Memory B cell (primary cell): ENCODE data around the gene DIAPH2.
"Not testable (repeated sequence)": the region's sequence is repeated elsewhere in the genome, so short reads cannot be mapped to it uniquely, and the experiment has no call there.

Experiments used
- ATAC-seq: fragments of 150-1000 bp; cut with Tn5 transposase; 2 replicates; pipeline ENCODE4 v1.10.0; 2021; ENCODE audit warnings: low read depth, mild to moderate bottlenecking, moderate library complexity
- DNase-seq, 2 donors: peaks; one replicate each; pipeline ENCODE4 v3.0.0; 2022; ENCODE audit warnings: low spot score in 2 of 2
- H3K27ac Mint-ChIP-seq: one replicate; pipeline ENCODE4 v1.8.0; 2022; ENCODE audit warnings: mild to moderate bottlenecking, moderate library complexity, mixed read lengths
- H3K27me3 Mint-ChIP-seq: one replicate; pipeline ENCODE4 v1.8.0; 2022; ENCODE audit warnings: mixed read lengths
- H3K36me3 Mint-ChIP-seq: one replicate; pipeline ENCODE4 v1.8.0; 2022; ENCODE audit warnings: mild to moderate bottlenecking, mixed read lengths
- H3K4me1 Mint-ChIP-seq: one replicate; pipeline ENCODE4 v1.8.0; 2022; ENCODE audit warnings: mixed read lengths
- H3K4me3 Mint-ChIP-seq: one replicate; pipeline ENCODE4 v1.8.0; 2022; ENCODE audit warnings: mild to moderate bottlenecking, moderate library complexity, mixed read lengths
- H3K9me3 Mint-ChIP-seq: one replicate; pipeline ENCODE4 v1.8.0; 2022; ENCODE audit warnings: mixed read lengths

The DIAPH2 gene

GRCh38 chrX:96703379-96703778, 18.7 kb downstream of the DIAPH2 start:
- H3K27me3 Mint-ChIP-seq = no peaks in the 10 kb centered on the region
- no peaks in the 10 kb centered on the region for H3K9me3 Mint-ChIP-seq
- no peak overlapping the region for H3K4me3 Mint-ChIP-seq
- H3K4me1 Mint-ChIP-seq = peaks cover 18% of the 10 kb centered on the region
- DNase-seq (no peak), ATAC-seq (no peak)
- peaks cover 10% of the 10 kb centered on the region for H3K36me3 Mint-ChIP-seq
- no peak overlapping the region for H3K27ac Mint-ChIP-seq

- no peak for DNase-seq
- no peaks in the 10 kb centered on the region for H3K27me3 Mint-ChIP-seq
- no peak for ATAC-seq
- no peaks in the 10 kb centered on the region for H3K9me3 Mint-ChIP-seq
- no peak overlapping the region for H3K4me3 Mint-ChIP-seq
- peaks cover 10% of the 10 kb centered on the region for H3K36me3 Mint-ChIP-seq
- peaks cover 19% of the 10 kb centered on the region for H3K4me1 Mint-ChIP-seq
- no peak overlapping the region for H3K27ac Mint-ChIP-seq
Observed at GRCh38 chrX:96703816-96704215, 19.2 kb downstream of the DIAPH2 start.

GRCh38 chrX:96704629-96705028, 20.0 kb downstream of the DIAPH2 start:
- no peak for ATAC-seq
- H3K36me3 Mint-ChIP-seq = peaks cover 10% of the 10 kb centered on the region
- peaks cover 19% of the 10 kb centered on the region for H3K4me1 Mint-ChIP-seq
- DNase-seq = no peak
- no peak overlapping the region for H3K4me3 Mint-ChIP-seq
- no peak overlapping the region for H3K27ac Mint-ChIP-seq
- H3K27me3 Mint-ChIP-seq = no peaks in the 10 kb centered on the region
- no peaks in the 10 kb centered on the region for H3K9me3 Mint-ChIP-seq

GRCh38 chrX:96705905-96706304, 21.3 kb downstream of the DIAPH2 start:
- ATAC-seq = no peak
- Mint-ChIP-seq H3K27me3 (no peaks in the 10 kb centered on the region), H3K4me1 (peaks cover 17% of the 10 kb centered on the region), H3K9me3 (no peaks in the 10 kb centered on the region), H3K4me3 (no peak overlapping the region), H3K36me3 (peaks cover 3% of the 10 kb centered on the region), H3K27ac (no peak overlapping the region)
- no peak for DNase-seq

GRCh38 chrX:96707804-96708203, 23.2 kb downstream of the DIAPH2 start:
- H3K4me3 Mint-ChIP-seq = no peak overlapping the region
- no peaks in the 10 kb centered on the region for H3K27me3 Mint-ChIP-seq
- H3K36me3 Mint-ChIP-seq = peaks cover 2% of the 10 kb centered on the region
- ATAC-seq (no peak), DNase-seq (no peak)
- H3K27ac Mint-ChIP-seq = no peak overlapping the region
- H3K9me3 Mint-ChIP-seq = no peaks in the 10 kb centered on the region
- peaks cover 18% of the 10 kb centered on the region for H3K4me1 Mint-ChIP-seq

GRCh38 chrX:96710031-96710430, 25.4 kb downstream of the DIAPH2 start:
- no peaks in the 10 kb centered on the region for H3K27me3 Mint-ChIP-seq
- H3K27ac Mint-ChIP-seq = no peak overlapping the region
- peaks cover 2% of the 10 kb centered on the region for H3K36me3 Mint-ChIP-seq
- H3K9me3 Mint-ChIP-seq = no peaks in the 10 kb centered on the region
- ATAC-seq = no peak
- H3K4me3 Mint-ChIP-seq = no peak overlapping the region
- peaks cover 20% of the 10 kb centered on the region for H3K4me1 Mint-ChIP-seq
- DNase-seq = no peak

- no peak for DNase-seq
- Mint-ChIP-seq H3K4me1 (peaks cover 20% of the 10 kb centered on the region), H3K27me3 (no peaks in the 10 kb centered on the region), H3K4me3 (no peak overlapping the region), H3K27ac (no peak overlapping the region), H3K9me3 (no peaks in the 10 kb centered on the region), H3K36me3 (peaks cover 4% of the 10 kb centered on the region)
- no peak for ATAC-seq
Observed at GRCh38 chrX:96713303-96713702, 28.7 kb downstream of the DIAPH2 start.

GRCh38 chrX:96714393-96714792, 29.8 kb downstream of the DIAPH2 start:
- H3K4me1 Mint-ChIP-seq = peaks cover 18% of the 10 kb centered on the region
- not testable (repeated sequence) for H3K4me3 Mint-ChIP-seq, H3K27ac Mint-ChIP-seq, DNase-seq, ATAC-seq, H3K27me3 Mint-ChIP-seq, H3K36me3 Mint-ChIP-seq, H3K9me3 Mint-ChIP-seq

- no peaks in the 10 kb centered on the region for H3K9me3 Mint-ChIP-seq
- H3K27ac Mint-ChIP-seq = no peak overlapping the region
- ATAC-seq = no peak
- DNase-seq = no peak
- H3K27me3 Mint-ChIP-seq = no peaks in the 10 kb centered on the region
- peaks cover 18% of the 10 kb centered on the region for H3K4me1 Mint-ChIP-seq
- H3K36me3 Mint-ChIP-seq = peaks cover 4% of the 10 kb centered on the region
- no peak overlapping the region for H3K4me3 Mint-ChIP-seq
Observed at GRCh38 chrX:96715481-96715880, 30.8 kb downstream of the DIAPH2 start.

GRCh38 chrX:96719161-96719875, 34.7 kb downstream of the DIAPH2 start:
- Mint-ChIP-seq H3K27ac (no peak overlapping the region), H3K4me1 (peaks cover 15% of the 10 kb centered on the region), H3K27me3 (no peaks in the 10 kb centered on the region), H3K36me3 (peaks cover 2% of the 10 kb centered on the region), H3K9me3 (no peaks in the 10 kb centered on the region), H3K4me3 (no peak overlapping the region)
- ATAC-seq (no peak), DNase-seq (no peak)

GRCh38 chrX:96721354-96721753, 36.7 kb downstream of the DIAPH2 start:
- peaks cover 2% of the 10 kb centered on the region for H3K36me3 Mint-ChIP-seq
- H3K4me1 Mint-ChIP-seq = peaks cover 11% of the 10 kb centered on the region
- DNase-seq = no peak
- no peak overlapping the region for H3K27ac Mint-ChIP-seq
- no peaks in the 10 kb centered on the region for H3K27me3 Mint-ChIP-seq
- H3K4me3 Mint-ChIP-seq = no peak overlapping the region
- H3K9me3 Mint-ChIP-seq = no peaks in the 10 kb centered on the region
- peak; percentile 55 for ATAC-seq

GRCh38 chrX:96722781-96723180, 38.1 kb downstream of the DIAPH2 start:
- no peak overlapping the region for H3K27ac Mint-ChIP-seq
- no peaks in the 10 kb centered on the region for H3K27me3 Mint-ChIP-seq
- no peaks in the 10 kb centered on the region for H3K9me3 Mint-ChIP-seq
- H3K36me3 Mint-ChIP-seq = peaks cover 4% of the 10 kb centered on the region
- ATAC-seq = no peak
- H3K4me1 Mint-ChIP-seq = peaks cover 12% of the 10 kb centered on the region
- DNase-seq = no peak
- no peak overlapping the region for H3K4me3 Mint-ChIP-seq

- ATAC-seq = no peak
- no peaks in the 10 kb centered on the region for H3K27me3 Mint-ChIP-seq
- H3K4me3 Mint-ChIP-seq = no peak overlapping the region
- H3K4me1 Mint-ChIP-seq = peaks cover 16% of the 10 kb centered on the region
- no peaks in the 10 kb centered on the region for H3K9me3 Mint-ChIP-seq
- H3K36me3 Mint-ChIP-seq = peaks cover 3% of the 10 kb centered on the region
- H3K27ac Mint-ChIP-seq = no peak overlapping the region
- DNase-seq = no peak
Observed at GRCh38 chrX:96729053-96729452, 44.4 kb downstream of the DIAPH2 start.

GRCh38 chrX:96729868-96730643, 45.4 kb downstream of the DIAPH2 start:
- Mint-ChIP-seq H3K9me3 (no peaks in the 10 kb centered on the region), H3K36me3 (peaks cover 3% of the 10 kb centered on the region), H3K27ac (no peak overlapping the region), H3K4me1 (peaks cover 18% of the 10 kb centered on the region), H3K27me3 (no peaks in the 10 kb centered on the region), H3K4me3 (no peak overlapping the region)
- no peak for ATAC-seq
- no peak for DNase-seq
